Retina (tissue), 1 donor: Measurements from ENCODE around the gene GPR142.
A peak's percentile ranks its signal among the peaks of the same experiment; 100 is the strongest.

Experiments
- DNase-seq: peaks from one replicate; pipeline ENCODE4 v3.0.0-alpha.2; 2016

The GPR142 gene

DNA sequence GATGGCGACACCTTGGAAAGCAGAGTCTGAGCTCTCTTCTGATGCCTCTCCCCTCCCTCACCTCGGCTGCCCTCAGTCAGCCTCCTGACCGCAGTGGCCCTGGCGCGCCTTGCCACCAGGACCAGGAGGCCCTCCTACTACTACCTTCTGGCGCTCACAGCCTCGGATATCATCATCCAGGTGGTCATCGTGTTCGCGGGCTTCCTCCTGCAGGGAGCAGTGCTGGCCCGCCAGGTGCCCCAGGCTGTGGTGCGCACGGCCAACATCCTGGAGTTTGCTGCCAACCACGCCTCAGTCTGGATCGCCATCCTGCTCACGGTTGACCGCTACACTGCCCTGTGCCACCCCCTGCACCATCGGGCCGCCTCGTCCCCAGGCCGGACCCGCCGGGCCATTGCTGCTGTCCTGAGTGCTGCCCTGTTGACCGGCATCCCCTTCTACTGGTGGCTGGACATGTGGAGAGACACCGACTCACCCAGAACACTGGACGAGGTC is 4.4 kb downstream of the GPR142 start:
- no peak for DNase-seq

GRCh38 chr17:74372426-74372825 is 5.1 kb downstream of the GPR142 start:
- no peak for DNase-seq

DNA sequence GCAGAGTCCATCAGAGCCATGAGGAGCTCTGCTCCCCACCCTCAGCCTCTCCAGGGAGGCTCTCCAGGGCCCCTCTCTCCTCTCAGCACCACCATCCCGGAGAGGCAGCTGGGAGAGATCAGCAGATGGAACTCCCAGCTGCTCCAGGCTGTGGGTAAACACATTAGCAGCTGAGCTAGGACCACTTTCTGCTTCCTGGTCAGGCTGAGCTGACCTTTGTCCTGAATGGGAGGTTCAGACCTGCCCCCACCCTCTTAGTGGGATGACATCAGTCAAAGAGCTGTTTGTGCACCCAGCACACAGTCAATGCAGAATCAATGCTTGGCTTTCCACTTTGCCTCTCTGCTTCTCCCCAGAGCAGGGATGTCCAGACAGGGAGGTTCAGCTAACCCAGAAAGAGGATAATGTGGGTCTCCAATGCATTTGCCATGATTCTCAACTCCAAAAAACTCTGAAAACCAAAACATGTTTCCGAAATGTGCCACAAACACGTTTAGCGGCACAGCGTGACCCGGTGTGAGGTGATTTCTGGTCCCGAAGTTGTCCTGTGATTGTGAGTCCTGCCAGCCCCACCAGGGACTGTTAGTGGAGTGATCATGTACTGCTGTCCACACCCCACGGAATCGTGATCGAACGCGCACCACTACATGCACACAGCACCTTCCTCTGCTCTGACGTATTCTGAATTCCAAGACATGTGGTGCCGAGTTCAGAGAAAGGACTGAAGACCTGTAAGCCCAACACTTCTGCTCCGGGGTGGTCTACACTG is 6.7 kb downstream of the GPR142 start:
- peak; percentile 63 for DNase-seq

DNA sequence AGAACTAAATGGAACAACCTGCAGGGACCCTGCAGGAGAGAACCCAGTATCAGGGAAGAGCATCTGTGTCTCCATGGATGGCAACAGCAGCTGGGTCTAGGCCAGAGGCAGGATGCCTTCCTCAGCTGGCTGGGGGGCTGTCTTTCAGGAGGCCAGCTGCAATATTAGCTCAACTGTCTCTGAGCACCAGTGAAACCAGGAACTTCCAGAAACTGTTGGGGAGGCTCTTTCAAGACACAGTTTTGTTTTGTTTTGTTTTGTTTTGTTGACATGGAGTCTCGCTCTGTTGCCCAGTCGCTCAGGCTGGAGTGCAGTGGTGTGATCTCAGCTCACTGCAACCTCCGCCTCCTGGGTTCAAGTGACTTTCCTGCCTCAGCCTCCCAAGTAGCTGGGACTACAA is 7.6 kb downstream of the GPR142 start:
- no peak for DNase-seq

- peak; percentile 93 for DNase-seq
Observed at GRCh38 chr17:74379495-74380085, 12.3 kb downstream of the GPR142 start.

DNA sequence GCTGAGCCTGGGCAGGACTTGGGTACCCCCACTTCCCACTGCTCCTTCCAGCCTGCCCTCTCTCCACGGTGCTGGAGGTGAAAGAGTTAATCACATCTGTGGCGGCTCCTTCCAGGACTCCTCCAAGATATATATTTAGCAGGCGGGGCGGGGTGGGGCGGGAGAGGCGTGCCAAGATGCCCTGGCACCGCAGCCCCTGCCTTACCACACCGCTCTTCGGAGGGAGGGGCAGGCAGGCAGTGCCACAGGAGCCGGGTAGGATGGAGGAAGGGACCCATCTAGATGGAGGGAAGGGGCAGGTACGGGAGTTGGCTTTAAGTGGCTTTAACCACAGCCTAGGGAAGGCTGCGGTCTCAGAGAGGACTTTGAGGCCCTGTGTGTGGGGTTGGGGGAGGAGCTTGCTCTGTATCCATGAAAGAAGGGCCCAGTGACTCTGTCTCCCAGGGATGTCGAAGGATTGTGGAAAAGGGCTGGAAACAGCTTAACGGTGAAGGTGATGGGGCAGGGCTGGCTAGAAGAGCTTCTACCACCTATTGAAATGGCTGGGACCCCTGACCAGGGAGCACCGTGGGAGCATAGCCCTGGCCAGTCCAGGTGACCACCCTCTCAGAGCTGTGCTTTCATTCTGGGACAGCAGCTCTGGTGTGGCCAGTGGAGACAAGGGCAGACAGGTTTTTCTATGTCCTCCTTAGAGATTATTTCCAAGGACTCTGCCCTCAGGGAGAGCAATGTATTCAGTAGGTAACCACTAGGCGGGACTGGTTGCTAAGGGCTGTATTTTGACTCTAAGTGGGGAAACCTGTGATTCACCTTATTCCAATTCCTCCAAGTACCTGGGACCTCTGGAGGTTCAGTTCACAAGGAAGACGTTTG is 13.0 kb downstream of the GPR142 start:
- no peak for DNase-seq

GRCh38 chr17:74380959-74381808 is 13.9 kb downstream of the GPR142 start:
- DNase-seq: no peak

- DNase-seq: no peak
Observed at GRCh38 chr17:74383141-74383540, 15.8 kb downstream of the GPR142 start.

DNA sequence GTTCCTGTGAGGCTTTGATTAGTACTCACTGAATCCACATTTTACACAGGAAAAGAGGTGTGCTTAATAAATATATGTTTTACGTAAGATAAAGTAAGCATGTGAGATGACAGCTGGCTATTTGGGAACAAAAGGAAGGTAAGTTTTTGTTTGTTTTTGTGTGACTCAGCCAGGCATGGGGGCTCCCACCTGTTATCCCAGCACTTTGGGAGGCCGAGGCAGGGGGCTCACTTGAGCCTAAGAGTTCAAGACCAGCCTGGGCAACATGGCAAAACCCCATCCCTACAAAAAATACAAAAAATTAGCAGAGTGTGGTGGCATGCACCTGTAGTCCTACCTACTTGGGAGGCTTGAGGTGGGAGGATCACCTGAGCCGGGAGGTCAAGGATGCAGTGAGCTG is 17.9 kb downstream of the GPR142 start:
- DNase-seq: no peak

DNA sequence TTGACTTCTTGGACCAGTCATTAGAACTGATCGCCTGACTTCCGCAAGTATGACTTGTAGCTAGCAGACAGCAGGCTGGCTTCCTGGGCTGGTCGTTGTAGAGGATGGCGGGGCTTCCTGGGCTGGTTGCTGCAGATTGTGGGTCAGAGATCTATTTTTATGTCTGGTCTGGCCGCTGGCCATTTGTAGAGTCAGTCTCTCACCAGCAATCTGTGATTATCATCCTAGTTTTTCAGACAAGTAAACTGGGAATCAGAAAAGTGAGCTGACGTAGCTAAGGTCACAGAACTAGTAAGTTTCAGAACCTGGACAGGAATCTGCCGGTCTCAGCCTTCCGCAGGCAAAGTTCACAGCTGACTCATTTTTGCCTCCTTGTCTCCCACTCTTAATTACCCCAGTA is 19.1 kb downstream of the GPR142 start:
- DNase-seq: no peak

- no peak for DNase-seq
Observed at GRCh38 chr17:74387365-74388218, 20.3 kb downstream of the GPR142 start.

DNA sequence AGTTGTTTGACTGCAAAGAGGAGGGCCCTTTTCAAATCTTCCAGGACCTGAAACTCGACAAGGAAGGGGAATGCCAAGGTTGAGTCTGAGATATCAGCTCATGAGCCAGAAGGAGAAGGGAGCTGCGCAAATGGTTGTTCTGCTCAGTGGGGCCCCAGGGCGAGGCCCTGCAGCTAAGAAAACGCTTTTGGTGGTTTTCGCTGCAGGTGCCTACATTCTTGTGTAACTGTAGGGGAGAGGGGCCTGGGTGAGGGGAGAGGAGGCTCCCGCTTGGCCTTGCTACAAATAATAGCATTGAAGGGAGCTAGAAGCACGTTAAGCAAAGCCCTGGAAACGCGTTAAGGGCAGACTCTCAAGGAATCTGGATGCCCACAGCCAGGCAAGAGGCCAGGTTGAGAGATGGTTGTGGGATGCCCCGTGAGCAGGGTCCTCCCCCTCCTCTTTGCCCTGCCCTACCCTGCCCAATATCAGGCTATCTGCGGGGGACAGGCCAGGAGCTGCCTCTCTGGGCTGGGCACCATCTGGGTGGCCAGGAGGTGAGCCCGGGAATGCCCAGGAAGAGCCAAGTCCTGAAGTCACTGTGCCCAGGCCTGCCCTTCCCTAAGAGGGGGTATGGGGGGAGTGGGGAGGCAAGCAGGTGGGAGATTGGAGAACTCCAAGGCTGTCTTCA is 21.9 kb downstream of the GPR142 start:
- DNase-seq: no peak

DNA sequence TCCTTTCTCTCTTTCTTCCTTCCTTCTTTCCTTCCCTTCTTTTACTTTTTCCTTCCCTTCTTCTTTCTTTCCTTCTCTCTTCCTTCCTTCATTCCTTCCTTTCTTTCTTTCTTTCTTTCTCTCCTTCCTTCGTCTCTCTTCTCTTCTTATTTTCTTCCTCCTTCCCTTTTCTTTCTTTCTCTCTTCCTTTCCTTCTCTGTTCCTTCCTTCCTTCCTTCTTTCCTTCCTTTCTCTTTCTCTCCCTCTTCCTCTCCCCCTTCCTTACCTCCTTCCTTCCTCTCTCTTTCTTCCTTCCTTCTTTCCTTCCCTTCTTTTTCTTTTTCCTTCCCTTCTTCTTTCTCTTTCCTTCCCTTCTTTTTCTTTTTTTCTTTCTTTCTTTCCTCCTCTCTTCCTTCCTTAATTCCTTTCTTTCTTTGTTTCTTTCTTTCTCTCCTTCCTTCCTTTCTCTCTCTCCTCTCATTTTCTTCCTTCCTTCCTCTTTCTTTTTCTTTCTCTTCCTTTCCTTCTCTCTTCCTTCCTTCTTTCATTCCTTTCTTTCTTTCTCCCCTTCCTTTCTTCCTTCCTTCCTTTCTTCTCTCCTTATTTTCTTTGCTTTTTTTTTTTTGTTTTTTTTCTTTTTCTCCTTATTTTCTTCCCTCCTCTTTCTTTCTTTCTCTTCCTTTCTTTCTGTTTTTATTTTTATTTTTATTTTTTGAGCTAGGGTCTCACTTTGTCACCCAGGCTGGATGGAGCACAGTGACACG is 22.8 kb downstream of the GPR142 start:
- no peak for DNase-seq

GRCh38 chr17:74390680-74391653 is 23.7 kb downstream of the GPR142 start:
- no peak for DNase-seq

GRCh38 chr17:74391771-74392170 is 24.5 kb downstream of the GPR142 start:
- DNase-seq: no peak

GRCh38 chr17:74392848-74393247 is 25.5 kb downstream of the GPR142 start:
- no peak for DNase-seq

GRCh38 chr17:74393346-74393942 is 26.1 kb downstream of the GPR142 start:
- no peak for DNase-seq

GRCh38 chr17:74394275-74394950 is 27.1 kb downstream of the GPR142 start:
- no peak for DNase-seq
